SH-SY5Y (cell line): ENCODE results near the gene RDX.

Source experiments
- GATA2 ChIP-seq: IDR thresholded peaks from 2 replicates; pipeline ENCODE4 v1.6.1; 2011; ENCODE audit warnings: mild to moderate bottlenecking, low read depth, low read length
- GATA3 ChIP-seq: IDR thresholded peaks from 2 replicates; pipeline ENCODE4 v1.6.1; 2011; ENCODE audit warnings: low read depth, mild to moderate bottlenecking, low read length, moderate library complexity

GRCh38 chr11:110297076-110297725 is 787 bp upstream of the RDX start:
- no peak for TF ChIP-seq GATA3
- no peak for TF ChIP-seq GATA2
